Activated CD8-positive, alpha-beta memory T cell treated with anti-CD3 and anti-CD28 coated beads for 1 hour (primary cell): ENCODE results near the gene ITPR2.
"Not testable (repeated sequence)": the region's sequence is repeated elsewhere in the genome, so short reads cannot be mapped to it uniquely, and the experiment has no call there.

Experiments used
- DNase-seq, 2 donors: peaks; one replicate each; pipeline ENCODE4 v3.0.0-alpha.2; 2020; ENCODE audit warnings: low read depth in 1 of 2; ENCODE audit errors: extremely low read depth in 1 of 2

Gene ITPR2

GRCh38 chr12:26791301-26791791 is 41.6 kb downstream of the ITPR2 start:
- DNase-seq, result no peak

- DNase-seq, result no peak
These were observed 42.4 kb downstream of the ITPR2 start for GRCh38 chr12:26790645-26790994.

GRCh38 chr12:26789731-26790644 is 43.0 kb downstream of the ITPR2 start:
- DNase-seq, result no peak

GRCh38 chr12:26786865-26787514 is 46.0 kb downstream of the ITPR2 start:
- DNase-seq, result no peak

GRCh38 chr12:26786491-26786864 is 46.5 kb downstream of the ITPR2 start:
- DNase-seq, result no peak

- DNase-seq, result not testable (repeated sequence)
These were observed 49.1 kb downstream of the ITPR2 start for GRCh38 chr12:26783816-26784379.

- no peak for DNase-seq
These were observed 49.9 kb downstream of the ITPR2 start for GRCh38 chr12:26783131-26783526.

GRCh38 chr12:26782372-26783130 is 50.4 kb downstream of the ITPR2 start:
- no peak for DNase-seq

GRCh38 chr12:26780656-26781055 is 52.3 kb downstream of the ITPR2 start:
- DNase-seq, result not testable (repeated sequence)

GRCh38 chr12:26778173-26778775 is 54.7 kb downstream of the ITPR2 start:
- not testable (repeated sequence) for DNase-seq

GRCh38 chr12:26777236-26777635 is 55.8 kb downstream of the ITPR2 start:
- no peak for DNase-seq

- DNase-seq, result not testable (repeated sequence)
These were observed 57.0 kb downstream of the ITPR2 start for GRCh38 chr12:26775991-26776390.

GRCh38 chr12:26773313-26774104 is 59.5 kb downstream of the ITPR2 start:
- no peak for DNase-seq

GRCh38 chr12:26771861-26772260 is 61.1 kb downstream of the ITPR2 start:
- no peak for DNase-seq

- DNase-seq, result no peak
These were observed 62.5 kb downstream of the ITPR2 start for GRCh38 chr12:26770239-26771070.

- DNase-seq, result no peak
These were observed 63.4 kb downstream of the ITPR2 start for GRCh38 chr12:26769611-26770010.

- no peak for DNase-seq
These were observed 64.1 kb downstream of the ITPR2 start for GRCh38 chr12:26768611-26769603.

GRCh38 chr12:26767865-26768264 is 65.1 kb downstream of the ITPR2 start:
- no peak for DNase-seq
